SK-N-SH (cell line): Measurements from ENCODE around the gene DUSP15. TPM values are rescaled to one million over a fixed set of nuclear protein-coding genes. Genes with fewer than 3 reads are reported as not detected.

ENCODE experiments used
- CTCF ChIA-PET: fragments of 300-600, 350-600 bp; formaldehyde crosslinking; extraction: SDS; loops from one replicate; lab custom pipeline; 2021; lab: Yijun Ruan, JAX
- POLR2A ChIA-PET: fragments of 350-600 bp; sonication (Branson Sonifier 250); formaldehyde crosslinking; extraction: SDS; loops from one replicate; lab custom pipeline; 2020; ENCODE audit warnings: antibody characterized with exemption, inconsistent platforms; lab: Yijun Ruan, JAX
- DNase-seq: peaks from one replicate; pipeline ENCODE4 v3.0.0; 2012
- H2AFZ ChIP-seq: fragments of 200-600 bp; sonication (generic); 2 replicates; pipeline ENCODE4 v1.8.1; 2016; ENCODE audit warnings: antibody characterized with exemption, mild to moderate bottlenecking, low read depth
- H3F3A ChIP-seq: fragments of 200-600 bp; sonication (generic); replicated peaks from 2 replicates; pipeline ENCODE3; 2016; ENCODE audit warnings: antibody characterized with exemption, mild to moderate bottlenecking; ENCODE audit not compliant: insufficient read depth
- H3K27ac ChIP-seq, 2 experiments: fragments of 200-500 bp in 1 of 2; fragments of 200-600 bp in 1 of 2; sonication (Bioruptor generic) in 1 of 2; sonication (generic), shearing (Covaris generic) in 1 of 2; 2 replicates each; pipeline versions ENCODE4 v1.5.1 to v1.6.1; 2014 to 2016; ENCODE audit warnings: low read depth in 2 of 2, inconsistent platforms in 1 of 2, low read length in 1 of 2, mild to moderate bottlenecking in 1 of 2, mixed read lengths in 1 of 2
- H3K27me3 ChIP-seq: fragments of 200-600 bp; sonication (generic), shearing (Covaris generic); 2 replicates; pipeline ENCODE4 v1.6.1; 2016; ENCODE audit warnings: mixed run types; ENCODE audit not compliant: insufficient read depth
- H3K36me3 ChIP-seq, 2 experiments: fragments of 200-500 bp in 1 of 2; fragments of 200-600 bp in 1 of 2; sonication (Bioruptor generic) in 1 of 2; sonication (generic) in 1 of 2; replicated peaks in 1 of 2; 2 replicates each; pipeline versions ENCODE3 to v1.5.1; 2014 to 2016; ENCODE audit warnings: low read length in 1 of 2, mild to moderate bottlenecking in 1 of 2; ENCODE audit not compliant: insufficient read depth in 2 of 2, control insufficient read depth in 1 of 2
- H3K4me1 ChIP-seq, 2 experiments: fragments of 200-500 bp in 1 of 2; fragments of 200-600 bp in 1 of 2; sonication (Bioruptor generic) in 1 of 2; sonication (generic), shearing (Covaris generic) in 1 of 2; 2 replicates each; pipeline versions ENCODE4 v1.5.1 to v1.6.1; 2014 to 2016; ENCODE audit warnings: low read depth in 1 of 2, low read length in 1 of 2, mixed run types in 1 of 2; ENCODE audit not compliant: insufficient read depth in 2 of 2, control insufficient read depth in 1 of 2
- H3K4me2 ChIP-seq: fragments of 200-600 bp; sonication (generic), shearing (Covaris generic); 2 replicates; pipeline ENCODE4 v1.6.1; 2017; ENCODE audit warnings: mixed run types
- H3K4me3 ChIP-seq, 2 experiments: fragments of 200-500 bp in 1 of 2; fragments of 200-600 bp in 1 of 2; sonication (Bioruptor generic) in 1 of 2; sonication (generic), shearing (Covaris generic) in 1 of 2; 2 replicates each; pipeline versions ENCODE4 v1.5.1 to v1.8.1; 2014 to 2016; ENCODE audit warnings: low read depth in 2 of 2, inconsistent platforms in 1 of 2, low read length in 1 of 2, mild to moderate bottlenecking in 1 of 2, mixed read lengths in 1 of 2, moderate library complexity in 1 of 2
- H3K79me2 ChIP-seq: fragments of 200-600 bp; sonication (generic); 2 replicates; pipeline ENCODE4 v1.8.1; 2017; ENCODE audit warnings: mild to moderate bottlenecking; ENCODE audit not compliant: insufficient read depth
- H3K9ac ChIP-seq: fragments of 200-600 bp; sonication (generic); 2 replicates; pipeline ENCODE4 v1.6.1; 2017; ENCODE audit warnings: mixed run types
- H3K9me2 ChIP-seq: fragments of 200-600 bp; sonication (generic); 2 replicates; pipeline ENCODE4 v1.6.1; 2017; ENCODE audit warnings: mixed run types
- H3K9me3 ChIP-seq: fragments of 200-600 bp; sonication (generic); 2 replicates; pipeline ENCODE4 v1.6.1; 2017; ENCODE audit warnings: mixed run types, mild to moderate bottlenecking, moderate library complexity
- H4K20me1 ChIP-seq: fragments of 200-600 bp; sonication (generic); 2 replicates; pipeline ENCODE4 v1.6.1; 2017; ENCODE audit warnings: mild to moderate bottlenecking, mixed run types; ENCODE audit not compliant: insufficient read depth
- CHD2 ChIP-seq: fragments of 150-350 bp; IDR thresholded peaks from 2 replicates; pipeline ENCODE4 v1.6.1; 2018; ENCODE audit warnings: low read length; ENCODE audit not compliant: partially characterized antibody
- CTCF ChIP-seq: fragments of 200-600 bp; sonication (generic); IDR thresholded peaks from 2 replicates; pipeline ENCODE4 v1.6.1; 2017; ENCODE audit warnings: antibody characterized with exemption, mild to moderate bottlenecking, moderate library complexity
- ELF1 ChIP-seq: IDR thresholded peaks from 2 replicates; pipeline ENCODE4 v1.4.0; 2012
- EZH2phosphoT487 ChIP-seq: fragments of 200-600 bp; sonication (generic); IDR thresholded peaks from 2 replicates; pipeline ENCODE4 v1.6.1; 2017; ENCODE audit warnings: low read depth, mixed run types, mild to moderate bottlenecking, antibody characterized with exemption, moderate library complexity, borderline replicate concordance
- FOSL2 ChIP-seq: IDR thresholded peaks from 2 replicates; pipeline ENCODE4 v1.4.0; 2012; ENCODE audit warnings: low read depth, mild to moderate bottlenecking, moderate library complexity, borderline replicate concordance
- GATA2 ChIP-seq: sonication (generic); formaldehyde crosslinking; IDR thresholded peaks from 2 replicates; pipeline ENCODE4 v1.5.0; 2020; ENCODE audit warnings: mild to moderate bottlenecking, missing genetic modification reagents
- JUND ChIP-seq: IDR thresholded peaks from 2 replicates; pipeline ENCODE4 v1.4.0; 2012
- MEF2A ChIP-seq: IDR thresholded peaks from 2 replicates; pipeline ENCODE4 v1.4.0; 2012; ENCODE audit warnings: low read depth, borderline replicate concordance
- NFIC ChIP-seq: IDR thresholded peaks from 2 replicates; pipeline ENCODE4 v1.4.0; 2012; ENCODE audit warnings: borderline replicate concordance
- NRF1 ChIP-seq: IDR thresholded peaks from 2 replicates; pipeline ENCODE4 v1.6.1; 2012; ENCODE audit warnings: low read depth, mild to moderate bottlenecking, low read length
- RCOR1 ChIP-seq: fragments of 150-350 bp; IDR thresholded peaks from 2 replicates; pipeline ENCODE4 v1.6.1; 2017; ENCODE audit warnings: antibody characterized with exemption, low read length
- TAF1 ChIP-seq: IDR thresholded peaks from 2 replicates; pipeline ENCODE4 v1.6.1; 2012; ENCODE audit warnings: low read depth, mild to moderate bottlenecking, low read length, moderate library complexity, borderline replicate concordance
- USF2 ChIP-seq: fragments of 150-350 bp; IDR thresholded peaks from 2 replicates; pipeline ENCODE4 v1.6.1; 2017; ENCODE audit warnings: antibody characterized with exemption, low read length, low read depth, borderline replicate concordance
- YY1 ChIP-seq: IDR thresholded peaks from 2 replicates; pipeline ENCODE4 v1.4.0; 2012; ENCODE audit warnings: low read depth, mild to moderate bottlenecking
- WGBS: methylation state at CpG from one replicate; pipeline ENCODE4 v1.1.6; 2017; ENCODE audit warnings: low lambda C conversion rate; 5-methylcytosine and 5-hydroxymethylcytosine counted together
- polyA plus RNA-seq, 3 experiments: library from polyadenylated mRNA; depleted of rRNA; stranded (reverse); fragments of >200 nt; gene quantifications; 2 replicates each; pipeline ENCODE4 v1.2.3, GENCODE V29; 2012
- TF ChIP-seq, protein P1 (sequence below): IDR thresholded peaks from 2 replicates; pipeline ENCODE4 v1.4.0; 2012; ENCODE audit warnings: low read depth, borderline replicate concordance

Gene DUSP15
- polyA plus RNA-seq, 1 of the 3 experiments (the other 2 are of a cell fraction), result 5.4 TPM

- Histone ChIP-seq H4K20me1 (no peaks in the 10 kb centered on the region), H3K4me1 (peaks cover 25 to 31% of the 10 kb centered on the region in 2 experiments; a peak in 3 of 4 replicates), H3F3A (peaks cover 7% of the 10 kb centered on the region), H3K9me3 (no peaks in the 10 kb centered on the region), H3K27me3 (no peaks in the 10 kb centered on the region; the same call in 1 of the 2 replicates), H3K27ac (no peak overlapping the region), H3K4me2 (no peak overlapping the region), H3K36me3 (no peaks in the 10 kb centered on the region), H2AFZ (no peak overlapping the region), H3K79me2 (no peaks in the 10 kb centered on the region), H3K4me3 (no peak overlapping the region), H3K9me2 (no peaks in the 10 kb centered on the region), H3K9ac (no peak overlapping the region)
- 98% methylated on average over 7 of the region's 28 CpGs for WGBS
- no peak for TF ChIP-seq YY1
- no peak for TF ChIP-seq EZH2phosphoT487
- TF ChIP-seq, protein P1, sequence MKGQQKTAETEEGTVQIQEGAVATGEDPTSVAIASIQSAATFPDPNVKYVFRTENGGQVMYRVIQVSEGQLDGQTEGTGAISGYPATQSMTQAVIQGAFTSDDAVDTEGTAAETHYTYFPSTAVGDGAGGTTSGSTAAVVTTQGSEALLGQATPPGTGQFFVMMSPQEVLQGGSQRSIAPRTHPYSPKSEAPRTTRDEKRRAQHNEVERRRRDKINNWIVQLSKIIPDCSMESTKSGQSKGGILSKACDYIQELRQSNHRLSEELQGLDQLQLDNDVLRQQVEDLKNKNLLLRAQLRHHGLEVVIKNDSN, result no peak
- ChIA-PET POLR2A (no interaction called here), CTCF (interaction anchor here (0.6 to 15.5 kb wide), 10 partner anchors 10 to 282 kb away, joined by 3 to 174 read pairs (median 9); no protein-coding TSS in a partner anchor)
- no peak for DNase-seq
Measured at GRCh38 chr20:31844737-31845299, 25.5 kb downstream of the DUSP15 start.

DNA sequence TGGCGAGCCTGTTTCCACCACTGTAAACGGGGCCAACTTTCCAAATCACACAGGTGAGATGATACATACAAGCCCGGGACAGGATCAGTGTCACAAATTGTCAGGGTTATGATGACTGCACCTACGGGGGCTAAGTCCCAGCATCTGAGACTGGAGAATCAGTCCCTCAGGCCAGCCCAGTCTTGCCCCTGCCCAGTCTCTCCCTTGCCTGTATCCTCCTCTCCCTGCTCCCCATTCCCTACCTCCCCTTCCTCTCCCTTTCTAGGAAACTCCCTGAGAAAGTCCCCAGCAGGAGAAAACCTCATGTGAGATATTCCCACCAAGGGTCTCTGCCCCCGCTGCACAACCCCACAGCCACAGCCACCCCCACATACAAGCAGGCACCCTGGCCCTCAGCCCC is 26.4 kb downstream of the DUSP15 start:
- Histone ChIP-seq H3K36me3 (no peaks in the 10 kb centered on the region), H3K4me1 (peaks cover 25 to 31% of the 10 kb centered on the region in 2 experiments; a peak in 3 of 4 replicates), H3K79me2 (no peaks in the 10 kb centered on the region), H3K9me3 (no peaks in the 10 kb centered on the region), H4K20me1 (no peaks in the 10 kb centered on the region), H2AFZ (no peak overlapping the region), H3K4me2 (peak overlapping the region; percentile 69; the same call in 1 of the 2 replicates), H3K27ac (peak overlapping the region in 1 of 2 experiments; percentile 76; a peak in 1 of 4 replicates), H3F3A (peaks cover 13% of the 10 kb centered on the region), H3K27me3 (no peaks in the 10 kb centered on the region), H3K9ac (no peak overlapping the region), H3K9me2 (no peaks in the 10 kb centered on the region), H3K4me3 (no peak overlapping the region)
- 93% methylated on average over 5 of the region's 5 CpGs for WGBS
- no peak for DNase-seq
- TF ChIP-seq NFIC, result no peak
- TF ChIP-seq NRF1, result no peak
- no peak for TF ChIP-seq CHD2
- no peak for TF ChIP-seq MEF2A
- TF ChIP-seq GATA2 (CRISPR knock-in tag), result no peak
- TF ChIP-seq JUND, result no peak
- TF ChIP-seq FOSL2, result no peak
- TF ChIP-seq EZH2phosphoT487, result no peak
- no peak for TF ChIP-seq ELF1
- no peak for TF ChIP-seq CTCF
- no peak for TF ChIP-seq RCOR1
- TF ChIP-seq TAF1, result no peak
- no peak for TF ChIP-seq USF2
- ChIA-PET CTCF (interaction anchor here (1.7 to 15.5 kb wide), 4 partner anchors 9 to 188 kb away, joined by 10 to 174 read pairs (median 16); no protein-coding TSS in a partner anchor), POLR2A (no interaction called here)
